DOHH2 (cell line): ENCODE measurements around the gene CCR7.

Source experiments
- H3F3A ChIP-seq: fragments of 200-600 bp; sonication (generic), shearing (Covaris generic); 2 replicates; pipeline ENCODE4 v1.6.0; 2016; ENCODE audit warnings: antibody characterized with exemption, mild to moderate bottlenecking; ENCODE audit not compliant: control insufficient read depth, insufficient read depth
- H3K27ac ChIP-seq: fragments of 200-600 bp; sonication (generic); 2 replicates; pipeline ENCODE4 v1.5.1; 2014; ENCODE audit warnings: low read depth, mild to moderate bottlenecking, low read length, moderate library complexity
- H3K27me3 ChIP-seq: fragments of 200-600 bp; sonication (generic); 2 replicates; pipeline ENCODE4 v1.6.1; 2014; ENCODE audit warnings: mild to moderate bottlenecking, low read length, mixed read lengths; ENCODE audit not compliant: control insufficient read depth
- H3K36me3 ChIP-seq: fragments of 200-600 bp; sonication (generic); 2 replicates; pipeline ENCODE4 v1.6.1; 2014; ENCODE audit warnings: mild to moderate bottlenecking, low read length, moderate library complexity, mixed read lengths; ENCODE audit not compliant: control insufficient read depth
- H3K4me1 ChIP-seq: fragments of 200-600 bp; sonication (generic); 2 replicates; pipeline ENCODE4 v1.6.1; 2014; ENCODE audit warnings: mild to moderate bottlenecking, low read length, mixed read lengths; ENCODE audit not compliant: control insufficient read depth
- H3K4me2 ChIP-seq: fragments of 200-600 bp; sonication (generic); 2 replicates; pipeline ENCODE4 v1.6.0; 2014; ENCODE audit warnings: mild to moderate bottlenecking, low read length, moderate library complexity
- H3K4me3 ChIP-seq: fragments of 200-600 bp; sonication (generic); 2 replicates; pipeline ENCODE4 v1.5.1; 2014; ENCODE audit warnings: mild to moderate bottlenecking, low read length, mixed read lengths
- H3K79me2 ChIP-seq: fragments of 200-600 bp; sonication (generic); 2 replicates; pipeline ENCODE4 v1.6.1; 2014; ENCODE audit warnings: mild to moderate bottlenecking, low read length, mixed read lengths; ENCODE audit not compliant: control insufficient read depth
- H3K9me2 ChIP-seq: fragments of 200-600 bp; sonication (generic); replicated peaks from 2 replicates; pipeline ENCODE4 v1.6.1; 2014; ENCODE audit warnings: mild to moderate bottlenecking, low read length, mixed read lengths; ENCODE audit not compliant: control insufficient read depth
- H3K9me3 ChIP-seq: fragments of 200-600 bp; sonication (generic); 2 replicates; pipeline ENCODE4 v1.6.1; 2014; ENCODE audit warnings: antibody characterized with exemption, low read length, mixed read lengths; ENCODE audit not compliant: control insufficient read depth, insufficient read depth
- H4K20me1 ChIP-seq: fragments of 200-600 bp; sonication (generic); 2 replicates; pipeline ENCODE4 v1.6.0; 2014; ENCODE audit warnings: low read depth, mild to moderate bottlenecking, antibody characterized with exemption, low read length, moderate library complexity; ENCODE audit not compliant: control insufficient read depth, insufficient read depth
- CTCF ChIP-seq: fragments of 200-600 bp; sonication (generic); IDR thresholded peaks from one replicate; pipeline ENCODE4 v1.5.1; 2014; ENCODE audit warnings: antibody characterized with exemption, mild to moderate bottlenecking, low read depth, low read length; ENCODE audit not compliant: poor library complexity, severe bottlenecking
- EZH2phosphoT487 ChIP-seq: fragments of 200-600 bp; sonication (generic); IDR thresholded peaks from 2 replicates; pipeline ENCODE4 v1.6.1; 2017; ENCODE audit warnings: borderline replicate concordance, mild to moderate bottlenecking, antibody characterized with exemption, low read length, moderate library complexity, mixed read lengths

The CCR7 gene

GRCh38 chr17:40558300-40558889, 6.9 kb downstream of the CCR7 start:
- no peaks in the 10 kb centered on the region for H3K9me3 ChIP-seq
- H3K36me3 ChIP-seq, result no peaks in the 10 kb centered on the region
- H3K9me2 ChIP-seq, result no peaks in the 10 kb centered on the region
- peaks cover 15% of the 10 kb centered on the region for H3K4me1 ChIP-seq
- H3K4me2 ChIP-seq, result no peak overlapping the region
- H4K20me1 ChIP-seq, result no peaks in the 10 kb centered on the region
- H3F3A ChIP-seq, result no peaks in the 10 kb centered on the region
- no peak for TF ChIP-seq EZH2phosphoT487
- TF ChIP-seq CTCF, result no peak
- H3K79me2 ChIP-seq, result no peaks in the 10 kb centered on the region
- H3K4me3 ChIP-seq, result no peak overlapping the region
- H3K27me3 ChIP-seq, result peaks cover 44% of the 10 kb centered on the region
- H3K27ac ChIP-seq, result no peak overlapping the region

GRCh38 chr17:40557531-40558299, 7.6 kb downstream of the CCR7 start:
- Histone ChIP-seq H3K4me1 (peaks cover 15% of the 10 kb centered on the region), H3K9me2 (no peaks in the 10 kb centered on the region), H3K79me2 (no peaks in the 10 kb centered on the region), H3K4me2 (no peak overlapping the region), H3K36me3 (no peaks in the 10 kb centered on the region), H3K27ac (no peak overlapping the region), H3F3A (no peaks in the 10 kb centered on the region), H3K27me3 (peaks cover 38% of the 10 kb centered on the region), H3K4me3 (no peak overlapping the region), H4K20me1 (no peaks in the 10 kb centered on the region), H3K9me3 (no peaks in the 10 kb centered on the region)
- no peak for TF ChIP-seq CTCF
- TF ChIP-seq EZH2phosphoT487, result no peak

- H3K79me2 ChIP-seq, result no peaks in the 10 kb centered on the region
- H3K36me3 ChIP-seq, result no peaks in the 10 kb centered on the region
- TF ChIP-seq EZH2phosphoT487 (no peak), CTCF (no peak)
- H3K27ac ChIP-seq, result no peak overlapping the region
- peaks cover 30% of the 10 kb centered on the region for H3K27me3 ChIP-seq
- H3K9me3 ChIP-seq, result no peaks in the 10 kb centered on the region
- H3K4me1 ChIP-seq, result peaks cover 15% of the 10 kb centered on the region
- H3K4me2 ChIP-seq, result no peak overlapping the region
- no peaks in the 10 kb centered on the region for H3K9me2 ChIP-seq
- no peak overlapping the region for H3K4me3 ChIP-seq
- no peaks in the 10 kb centered on the region for H3F3A ChIP-seq
- H4K20me1 ChIP-seq, result no peaks in the 10 kb centered on the region
Measured at GRCh38 chr17:40556884-40557414, 8.3 kb downstream of the CCR7 start.
